Measurements from ENCODE around the gene PTTG1IP2. TPM values are rescaled to one million over a fixed set of nuclear protein-coding genes. Genes with fewer than 3 reads are reported as not detected.

The PTTG1IP2 gene
- polyA plus RNA-seq (2013) = not detected

DNA sequence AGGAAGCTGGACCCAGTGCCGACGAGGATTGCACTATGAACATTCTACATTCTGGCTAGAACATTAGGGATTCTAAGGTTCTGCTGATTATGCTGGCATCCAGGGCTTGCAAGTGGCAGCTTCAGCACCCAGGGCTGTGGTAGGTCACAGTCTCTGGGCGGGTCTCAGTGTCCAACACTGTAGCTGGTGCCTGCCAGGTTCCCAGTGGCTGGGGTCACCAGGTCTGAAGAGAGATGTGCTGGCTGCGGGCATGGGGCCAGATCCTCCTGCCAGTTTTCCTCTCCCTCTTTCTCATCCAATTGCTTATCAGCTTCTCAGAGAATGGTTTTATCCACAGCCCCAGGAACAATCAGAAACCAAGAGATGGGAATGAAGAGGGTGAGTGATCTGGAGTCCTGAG lies at the start of gene PTTG1IP2:
TSS of gene PTTG1IP2 (plus strand) at position 86 of the 400 bp plus-strand sequence. CDS start at position 234, 148 bp downstream.
- ChIA-PET CTCF (interaction anchor here (1.4 kb wide), 1 partner anchor 14 kb away, joined by 5 read pairs; no protein-coding TSS in a partner anchor), POLR2A (no interaction called here)
- WGBS (ENCODE audit: insufficient coverage) = 97% methylated on average over 3 of the region's 4 CpGs
- DNase-seq = no peak
- H3K36me3 ChIP-seq (ENCODE audit: control insufficient read depth in 4 of 4, insufficient read depth in 4 of 4, low read length in 3 of 4) = no peaks in the 10 kb centered on the region
- H3K9me3 ChIP-seq (ENCODE audit: control extremely low read depth in 1 of 5, control insufficient read depth in 4 of 5, insufficient read depth in 2 of 5, low read depth in 1 of 5, low read length in 4 of 5) = peaks cover 0 to 7% (median under 1%) of the 10 kb centered on the region in 5 experiments
- H3K4me1 ChIP-seq (ENCODE audit: control extremely low read depth in 1 of 4, control insufficient read depth in 4 of 4, insufficient read depth in 4 of 4, low read length in 3 of 4) = no peaks in the 10 kb centered on the region
- H3K27me3 ChIP-seq (replicated peaks in 2 of 5; ENCODE audit: control insufficient read depth in 4 of 5, insufficient read depth in 5 of 5, low read length in 4 of 5) = no peaks in the 10 kb centered on the region
- no peak within 1 kb of the TSS for H3K4me3 ChIP-seq (ENCODE audit: control insufficient read depth in 1 of 7, extremely low read depth in 1 of 7, insufficient read depth in 4 of 7, low read depth in 2 of 7, low read length in 6 of 7)
- H3K27ac ChIP-seq (ENCODE audit: insufficient read depth in 1 of 2, low read depth in 1 of 2, low read length in 2 of 2, poor library complexity in 1 of 2, severe bottlenecking in 2 of 2) = no peak within 1 kb of the TSS

DNA sequence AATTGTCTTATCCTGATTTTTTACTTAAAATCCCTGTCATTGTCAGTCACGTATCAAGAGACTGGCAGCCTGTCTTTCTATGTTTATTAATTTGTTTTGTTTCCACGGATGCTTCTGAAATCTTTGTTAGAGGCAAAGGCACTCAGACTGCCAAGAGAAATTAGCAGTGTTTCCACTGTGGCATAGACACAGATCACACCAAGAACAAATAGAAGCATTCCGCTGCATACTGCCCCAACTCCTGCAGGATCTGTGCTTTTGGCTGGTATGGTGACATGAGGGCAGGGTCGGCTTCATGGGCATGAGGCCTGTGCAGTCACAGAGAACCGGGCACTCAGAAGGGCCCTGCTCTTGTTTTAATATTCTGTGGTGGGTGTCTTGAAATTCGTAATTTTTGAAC lies 47.8 kb upstream of the PTTG1IP2 start:
- H3K9me3 ChIP-seq (ENCODE audit: control extremely low read depth in 1 of 5, control insufficient read depth in 4 of 5, insufficient read depth in 2 of 5, low read depth in 1 of 5, low read length in 4 of 5) = no peaks in the 10 kb centered on the region
- no peak overlapping the region for H3K27ac ChIP-seq (ENCODE audit: insufficient read depth in 1 of 2, low read depth in 1 of 2, low read length in 2 of 2, poor library complexity in 1 of 2, severe bottlenecking in 2 of 2)
- no peaks in the 10 kb centered on the region for H3K4me1 ChIP-seq (ENCODE audit: control extremely low read depth in 1 of 4, control insufficient read depth in 4 of 4, insufficient read depth in 4 of 4, low read length in 3 of 4)
- ChIA-PET POLR2A (no interaction called here), CTCF (interaction anchor here (1.0 to 1.8 kb wide), 3 partner anchors 8 to 269 kb away, joined by 3 to 4 read pairs (median 4); no protein-coding TSS in a partner anchor)
- no peaks in the 10 kb centered on the region for H3K36me3 ChIP-seq (ENCODE audit: control insufficient read depth in 4 of 4, insufficient read depth in 4 of 4, low read length in 3 of 4)
- WGBS (ENCODE audit: insufficient coverage) = 97% methylated on average over 5 of the region's 6 CpGs
- DNase-seq = no peak
- no peak overlapping the region for H3K4me3 ChIP-seq (ENCODE audit: control insufficient read depth in 1 of 7, extremely low read depth in 1 of 7, insufficient read depth in 4 of 7, low read depth in 2 of 7, low read length in 6 of 7)
- no peaks in the 10 kb centered on the region for H3K27me3 ChIP-seq (replicated peaks in 2 of 5; ENCODE audit: control insufficient read depth in 4 of 5, insufficient read depth in 5 of 5, low read length in 4 of 5)

DNA sequence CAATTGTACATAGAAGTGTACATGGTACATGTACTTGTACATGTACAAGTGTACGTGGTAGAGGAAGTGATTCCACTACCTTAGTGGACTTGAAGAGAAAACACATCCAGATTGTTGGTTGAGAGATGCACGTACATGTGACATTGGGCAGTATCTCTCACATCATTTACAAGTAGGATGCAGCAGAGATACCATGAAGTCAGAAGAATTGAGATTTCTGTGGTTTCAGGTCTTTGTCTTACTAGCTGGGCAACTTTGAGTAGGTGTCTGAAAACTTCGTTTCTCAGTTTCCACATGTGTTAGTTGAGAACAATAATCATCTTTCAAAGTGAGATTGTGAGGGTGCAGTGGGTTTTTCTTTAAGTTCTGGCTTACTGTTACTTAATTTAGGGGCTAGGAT lies 44.7 kb upstream of the PTTG1IP2 start:
- H3K27ac ChIP-seq (ENCODE audit: insufficient read depth in 1 of 2, low read depth in 1 of 2, low read length in 2 of 2, poor library complexity in 1 of 2, severe bottlenecking in 2 of 2) = no peak overlapping the region
- H3K4me1 ChIP-seq (ENCODE audit: control extremely low read depth in 1 of 4, control insufficient read depth in 4 of 4, insufficient read depth in 4 of 4, low read length in 3 of 4) = no peaks in the 10 kb centered on the region
- no peaks in the 10 kb centered on the region for H3K27me3 ChIP-seq (replicated peaks in 2 of 5; ENCODE audit: control insufficient read depth in 4 of 5, insufficient read depth in 5 of 5, low read length in 4 of 5)
- ChIA-PET CTCF (interaction anchor here (1.0 to 3.6 kb wide), 3 partner anchors 18 to 271 kb away, joined by 3 to 24 read pairs (median 4); partner anchors contain the start of gene STEAP1), POLR2A (interaction anchor here (0.6 kb wide), 1 partner anchor 59 kb away, joined by 4 read pairs; no protein-coding TSS in a partner anchor)
- H3K9me3 ChIP-seq (ENCODE audit: control extremely low read depth in 1 of 5, control insufficient read depth in 4 of 5, insufficient read depth in 2 of 5, low read depth in 1 of 5, low read length in 4 of 5) = no peaks in the 10 kb centered on the region
- H3K4me3 ChIP-seq (ENCODE audit: control insufficient read depth in 1 of 7, extremely low read depth in 1 of 7, insufficient read depth in 4 of 7, low read depth in 2 of 7, low read length in 6 of 7) = no peak overlapping the region
- H3K36me3 ChIP-seq (ENCODE audit: control insufficient read depth in 4 of 4, insufficient read depth in 4 of 4, low read length in 3 of 4) = no peaks in the 10 kb centered on the region
- no peak for DNase-seq
- 95% methylated on average over 2 of the region's 3 CpGs for WGBS (ENCODE audit: insufficient coverage)

DNA sequence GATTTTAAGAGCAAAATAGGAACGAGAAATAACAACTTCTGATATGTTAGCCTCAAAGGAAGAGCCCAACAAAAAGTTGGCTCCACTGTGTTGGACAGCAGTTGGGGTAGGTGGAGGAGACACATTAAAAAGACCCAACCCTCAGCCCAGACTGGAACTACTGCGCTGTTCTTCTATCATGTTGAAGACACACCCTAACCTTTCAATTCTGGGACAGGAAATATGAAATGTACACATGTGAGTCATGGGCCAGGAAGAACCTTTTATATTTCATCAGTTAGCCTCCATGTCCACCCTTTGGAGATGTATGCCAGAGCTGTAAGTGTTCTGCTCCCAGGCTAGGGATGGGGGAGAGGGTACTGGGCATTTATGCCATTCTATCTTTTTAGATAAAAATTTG lies 44.1 kb upstream of the PTTG1IP2 start:
- WGBS (ENCODE audit: insufficient coverage) = 41% methylated on average over 2 of the region's 2 CpGs
- no peaks in the 10 kb centered on the region for H3K36me3 ChIP-seq (ENCODE audit: control insufficient read depth in 4 of 4, insufficient read depth in 4 of 4, low read length in 3 of 4)
- no peak overlapping the region for H3K27ac ChIP-seq (ENCODE audit: insufficient read depth in 1 of 2, low read depth in 1 of 2, low read length in 2 of 2, poor library complexity in 1 of 2, severe bottlenecking in 2 of 2)
- H3K4me1 ChIP-seq (ENCODE audit: control extremely low read depth in 1 of 4, control insufficient read depth in 4 of 4, insufficient read depth in 4 of 4, low read length in 3 of 4) = no peaks in the 10 kb centered on the region
- no peak for DNase-seq
- ChIA-PET POLR2A (no interaction called here), CTCF (interaction anchor here (3.6 to 6.5 kb wide), 3 partner anchors 9 to 272 kb away, joined by 24 to 50 read pairs (median 35); partner anchors contain the start of gene STEAP1)
- H3K9me3 ChIP-seq (ENCODE audit: control extremely low read depth in 1 of 5, control insufficient read depth in 4 of 5, insufficient read depth in 2 of 5, low read depth in 1 of 5, low read length in 4 of 5) = no peaks in the 10 kb centered on the region
- no peaks in the 10 kb centered on the region for H3K27me3 ChIP-seq (replicated peaks in 2 of 5; ENCODE audit: control insufficient read depth in 4 of 5, insufficient read depth in 5 of 5, low read length in 4 of 5)
- H3K4me3 ChIP-seq (ENCODE audit: control insufficient read depth in 1 of 7, extremely low read depth in 1 of 7, insufficient read depth in 4 of 7, low read depth in 2 of 7, low read length in 6 of 7) = no peak overlapping the region

DNA sequence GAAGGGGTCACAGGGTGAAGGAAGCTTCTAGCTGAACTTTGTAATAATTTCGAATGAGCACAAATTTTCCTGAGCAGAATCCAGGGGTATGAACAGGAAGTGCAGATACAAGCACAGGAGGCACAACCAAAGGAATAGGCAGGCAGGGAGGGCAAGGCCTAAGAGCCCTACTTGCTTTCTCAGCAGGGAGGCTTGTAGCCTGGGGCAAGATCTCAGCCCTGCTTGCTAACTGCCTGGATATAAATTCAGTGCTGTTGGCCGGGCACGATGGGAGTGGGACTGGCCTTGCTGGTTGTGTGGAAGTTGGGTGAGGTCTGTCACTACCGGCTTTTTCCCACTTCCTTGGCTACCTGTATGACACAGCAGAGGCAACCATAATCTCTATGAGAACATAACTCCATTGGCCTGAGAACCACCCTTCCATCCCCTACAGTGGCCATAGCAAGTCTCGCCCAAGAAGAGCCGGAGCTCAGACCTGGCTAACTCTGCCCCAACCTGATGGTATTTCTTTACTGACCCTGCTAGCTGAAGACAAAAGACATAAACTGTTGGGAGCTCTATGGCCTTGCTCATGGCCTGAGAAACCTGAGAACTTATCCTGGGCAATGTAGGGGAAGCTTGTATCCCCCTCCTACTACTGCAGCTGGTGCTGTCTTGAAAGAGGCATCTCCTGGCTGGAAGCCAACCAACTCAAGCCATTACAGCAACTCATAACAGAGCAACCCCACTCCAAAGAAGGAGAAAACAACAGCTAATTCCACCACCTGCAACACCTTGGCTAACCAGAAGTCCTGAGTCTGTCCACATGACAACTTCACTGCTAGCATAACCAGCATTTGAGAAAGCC lies 38.6 kb upstream of the PTTG1IP2 start:
- Histone ChIP-seq H3K27ac (ENCODE audit: insufficient read depth in 1 of 2, low read depth in 1 of 2, low read length in 2 of 2, poor library complexity in 1 of 2, severe bottlenecking in 2 of 2) (no peak overlapping the region), H3K36me3 (ENCODE audit: control insufficient read depth in 4 of 4, insufficient read depth in 4 of 4, low read length in 3 of 4) (no peaks in the 10 kb centered on the region), H3K9me3 (ENCODE audit: control extremely low read depth in 1 of 5, control insufficient read depth in 4 of 5, insufficient read depth in 2 of 5, low read depth in 1 of 5, low read length in 4 of 5) (peaks cover 0 to 19% (median 14%) of the 10 kb centered on the region in 5 experiments), H3K4me1 (ENCODE audit: control extremely low read depth in 1 of 4, control insufficient read depth in 4 of 4, insufficient read depth in 4 of 4, low read length in 3 of 4) (no peaks in the 10 kb centered on the region), H3K27me3 (replicated peaks in 2 of 5; ENCODE audit: control insufficient read depth in 4 of 5, insufficient read depth in 5 of 5, low read length in 4 of 5) (no peaks in the 10 kb centered on the region), H3K4me3 (ENCODE audit: control insufficient read depth in 1 of 7, extremely low read depth in 1 of 7, insufficient read depth in 4 of 7, low read depth in 2 of 7, low read length in 6 of 7) (no peak overlapping the region)
- DNase-seq = no peak
- WGBS (ENCODE audit: insufficient coverage) = 100% methylated on average over 3 of the region's 6 CpGs
- ChIA-PET POLR2A (no interaction called here), CTCF (interaction anchor here (0.8 to 6.5 kb wide), 7 partner anchors 11 to 277 kb away, joined by 3 to 50 read pairs (median 11); no protein-coding TSS in a partner anchor)

DNA sequence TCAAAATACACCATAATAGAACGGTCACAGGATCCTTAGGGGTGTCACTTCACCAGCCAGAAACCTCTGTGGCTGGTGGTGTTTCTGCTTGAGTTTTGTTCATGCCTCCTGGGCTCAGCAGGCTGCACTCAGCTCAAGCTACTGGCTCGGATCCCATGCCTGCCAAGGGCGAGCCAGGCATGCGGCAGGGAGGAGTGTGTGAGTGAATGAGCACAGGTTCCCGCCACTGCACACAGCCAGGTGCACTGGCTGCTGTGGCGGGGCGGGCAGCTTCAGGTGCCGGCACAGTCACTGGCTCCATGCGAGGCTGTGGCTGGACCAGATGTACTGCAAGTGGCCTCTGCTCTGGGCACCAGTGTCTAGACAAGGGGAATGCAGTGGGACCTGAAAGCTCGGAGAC lies 36.7 kb upstream of the PTTG1IP2 start:
- no peak overlapping the region for H3K4me3 ChIP-seq (ENCODE audit: control insufficient read depth in 1 of 7, extremely low read depth in 1 of 7, insufficient read depth in 4 of 7, low read depth in 2 of 7, low read length in 6 of 7)
- H3K4me1 ChIP-seq (ENCODE audit: control extremely low read depth in 1 of 4, control insufficient read depth in 4 of 4, insufficient read depth in 4 of 4, low read length in 3 of 4) = no peaks in the 10 kb centered on the region
- 92% methylated on average over 6 of the region's 10 CpGs for WGBS (ENCODE audit: insufficient coverage)
- peaks cover 0 to 19% (median 14%) of the 10 kb centered on the region in 5 experiments for H3K9me3 ChIP-seq (ENCODE audit: control extremely low read depth in 1 of 5, control insufficient read depth in 4 of 5, insufficient read depth in 2 of 5, low read depth in 1 of 5, low read length in 4 of 5)
- H3K27me3 ChIP-seq (replicated peaks in 2 of 5; ENCODE audit: control insufficient read depth in 4 of 5, insufficient read depth in 5 of 5, low read length in 4 of 5) = no peaks in the 10 kb centered on the region
- H3K27ac ChIP-seq (ENCODE audit: insufficient read depth in 1 of 2, low read depth in 1 of 2, low read length in 2 of 2, poor library complexity in 1 of 2, severe bottlenecking in 2 of 2) = no peak overlapping the region
- ChIA-PET CTCF (interaction anchor here (0.6 to 4.5 kb wide), 3 partner anchors 23 to 132 kb away, joined by 4 to 16 read pairs (median 4); no protein-coding TSS in a partner anchor), POLR2A (no interaction called here)
- DNase-seq = no peak
- no peaks in the 10 kb centered on the region for H3K36me3 ChIP-seq (ENCODE audit: control insufficient read depth in 4 of 4, insufficient read depth in 4 of 4, low read length in 3 of 4)

DNA sequence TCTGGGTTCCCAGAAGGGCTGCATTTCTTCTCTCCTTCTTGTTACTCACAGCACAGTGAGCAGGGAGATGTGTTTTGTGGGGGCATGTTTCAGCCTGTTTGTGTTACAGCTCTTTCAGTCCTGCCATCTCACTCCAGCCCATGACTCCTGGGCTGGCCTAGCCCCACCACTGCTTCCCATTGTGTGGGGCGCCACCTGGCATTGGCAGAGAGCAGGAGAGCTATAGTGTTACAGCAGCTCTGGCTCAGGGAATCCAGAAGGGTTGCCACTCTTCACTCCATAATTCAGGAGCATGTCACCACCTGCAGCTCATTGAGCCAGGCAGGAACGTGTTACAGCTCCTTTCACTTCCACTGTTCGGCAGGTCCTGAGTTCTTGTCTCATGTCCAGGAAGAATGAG lies 36.2 kb upstream of the PTTG1IP2 start:
- WGBS (ENCODE audit: insufficient coverage) = 100% methylated on average over 2 of the region's 3 CpGs
- ChIA-PET POLR2A (no interaction called here), CTCF (interaction anchor here (1.8 to 4.5 kb wide), 2 partner anchors 22 to 121 kb away, joined by 4 to 16 read pairs; no protein-coding TSS in a partner anchor)
- H3K27me3 ChIP-seq (replicated peaks in 2 of 5; ENCODE audit: control insufficient read depth in 4 of 5, insufficient read depth in 5 of 5, low read length in 4 of 5) = no peaks in the 10 kb centered on the region
- no peaks in the 10 kb centered on the region for H3K4me1 ChIP-seq (ENCODE audit: control extremely low read depth in 1 of 4, control insufficient read depth in 4 of 4, insufficient read depth in 4 of 4, low read length in 3 of 4)
- no peak overlapping the region for H3K27ac ChIP-seq (ENCODE audit: insufficient read depth in 1 of 2, low read depth in 1 of 2, low read length in 2 of 2, poor library complexity in 1 of 2, severe bottlenecking in 2 of 2)
- no peaks in the 10 kb centered on the region for H3K36me3 ChIP-seq (ENCODE audit: control insufficient read depth in 4 of 4, insufficient read depth in 4 of 4, low read length in 3 of 4)
- no peak overlapping the region for H3K4me3 ChIP-seq (ENCODE audit: control insufficient read depth in 1 of 7, extremely low read depth in 1 of 7, insufficient read depth in 4 of 7, low read depth in 2 of 7, low read length in 6 of 7)
- peaks cover 0 to 19% (median 14%) of the 10 kb centered on the region in 5 experiments for H3K9me3 ChIP-seq (ENCODE audit: control extremely low read depth in 1 of 5, control insufficient read depth in 4 of 5, insufficient read depth in 2 of 5, low read depth in 1 of 5, low read length in 4 of 5)
- DNase-seq = no peak
